Endothelial cell of umbilical vein (primary cell): ENCODE measurements around the gene ACSF3. TPM values are rescaled to one million over a fixed set of nuclear protein-coding genes. Genes with fewer than 3 reads are reported as not detected.

Experiments used
- BruUV-seq: library from RNA; stranded (reverse); fragments of 400-500 nt; replicated peaks from 2 replicates; lab custom pipeline; 2021; lab: Mats Ljungman, UMichigan
- CTCF ChIA-PET: fragments of 300-600, 350-600 bp; sonication (Branson Sonifier 250); formaldehyde crosslinking; loops from one replicate; lab custom pipeline; 2021; ENCODE audit warnings: antibody characterized with exemption, inconsistent platforms; lab: Charles Lee
- POLR2A ChIA-PET: fragments of 300-600, 350-600 bp; sonication (Branson Sonifier 250); formaldehyde crosslinking; loops from one replicate; lab custom pipeline; 2021; ENCODE audit warnings: antibody characterized with exemption, inconsistent platforms; lab: Charles Lee
- DNase-seq: peaks from one replicate; pipeline ENCODE4 v3.0.0-alpha.2; 2011; ENCODE audit warnings: low read depth, low spot score
- FAIRE-seq: peaks from 2 replicates; lab custom pipeline; 2011; peaks lifted over from hg19 to GRCh38; lab: Jason Lieb, UNC
- H2AFZ ChIP-seq: 2 replicates; pipeline ENCODE4 v1.6.0; 2012; ENCODE audit warnings: low read depth, low read length, control low read depth, inconsistent platforms
- H3K27ac ChIP-seq: 2 replicates; pipeline ENCODE4 v1.5.1; 2011; ENCODE audit warnings: low read depth, mild to moderate bottlenecking, control low read depth, low read length, moderate library complexity; ENCODE audit not compliant: insufficient read depth
- H3K27me3 ChIP-seq, 2 experiments: 2 replicates each; pipeline versions ENCODE4 v1.6.0 to v1.6.1; 2011; ENCODE audit warnings: low read length in 2 of 2, mixed read lengths in 1 of 2; ENCODE audit not compliant: control insufficient read depth in 2 of 2, insufficient read depth in 2 of 2
- H3K36me3 ChIP-seq, 2 experiments: 2 replicates in 1 of 2; 3 replicates in 1 of 2; pipeline ENCODE4 v1.5.1; 2011; ENCODE audit warnings: low read length in 2 of 2, mild to moderate bottlenecking in 1 of 2, moderate library complexity in 1 of 2; ENCODE audit not compliant: control insufficient read depth in 2 of 2, insufficient read depth in 2 of 2; ENCODE audit errors: extremely low read depth in 1 of 2
- H3K4me1 ChIP-seq: 3 replicates; pipeline ENCODE4 v1.5.1; 2011; ENCODE audit warnings: mild to moderate bottlenecking, low read length; ENCODE audit not compliant: control insufficient read depth, insufficient read depth; ENCODE audit errors: extremely low read depth
- H3K4me2 ChIP-seq: 2 replicates; pipeline ENCODE4 v1.6.1; 2011; ENCODE audit warnings: low read length, control low read depth, mixed read lengths; ENCODE audit not compliant: insufficient read depth
- H3K4me3 ChIP-seq, 3 experiments: fragments of 200-600 bp in 1 of 3; sonication (generic), shearing (Covaris generic) in 1 of 3; replicated peaks in 1 of 3; 2 replicates each; pipeline ENCODE4 v1.5.1; 2011 to 2016; ENCODE audit warnings: control low read depth in 3 of 3, low read length in 3 of 3, mild to moderate bottlenecking in 2 of 3, inconsistent platforms in 1 of 3, low read depth in 1 of 3, moderate library complexity in 1 of 3; ENCODE audit not compliant: insufficient read depth in 1 of 3
- H3K79me2 ChIP-seq: 2 replicates; pipeline ENCODE4 v1.6.0; 2012; ENCODE audit warnings: low read length, inconsistent platforms; ENCODE audit not compliant: control insufficient read depth, insufficient read depth
- H3K9ac ChIP-seq: replicated peaks from 2 replicates; pipeline ENCODE3; 2011; ENCODE audit warnings: low read length, control low read depth; ENCODE audit not compliant: insufficient read depth; ENCODE audit errors: extremely low read depth
- H3K9me1 ChIP-seq: replicated peaks from 3 replicates; pipeline ENCODE4 v1.6.0; 2011; ENCODE audit warnings: mild to moderate bottlenecking, low read length; ENCODE audit not compliant: control insufficient read depth, insufficient read depth; ENCODE audit errors: extremely low read depth
- H3K9me3 ChIP-seq: replicated peaks from 2 replicates; pipeline ENCODE4 v1.5.1; 2012; ENCODE audit warnings: low read length, inconsistent platforms; ENCODE audit not compliant: control insufficient read depth, insufficient read depth
- H4K20me1 ChIP-seq: replicated peaks from 2 replicates; pipeline ENCODE3; 2011; ENCODE audit warnings: mild to moderate bottlenecking, low read length; ENCODE audit not compliant: control insufficient read depth, insufficient read depth; ENCODE audit errors: extremely low read depth
- EZH2 ChIP-seq: IDR thresholded peaks from 2 replicates; pipeline ENCODE4 v1.6.1; 2012; ENCODE audit warnings: borderline replicate concordance, low read depth, mild to moderate bottlenecking, moderate library complexity, low read length, inconsistent platforms; ENCODE audit not compliant: severe bottlenecking
- FOS ChIP-seq: IDR thresholded peaks from 2 replicates; pipeline ENCODE4 v1.6.1; 2011; ENCODE audit warnings: mild to moderate bottlenecking, low read length, moderate library complexity, borderline replicate concordance; ENCODE audit not compliant: insufficient read depth
- GATA2 ChIP-seq: IDR thresholded peaks from 2 replicates; pipeline ENCODE4 v1.7.0; 2011; ENCODE audit warnings: low read depth, mild to moderate bottlenecking, moderate library complexity, mixed read lengths, low read length; ENCODE audit not compliant: insufficient read length, insufficient read depth
- JUN ChIP-seq: IDR thresholded peaks from 2 replicates; pipeline ENCODE4 v1.6.1; 2011; ENCODE audit warnings: borderline replicate concordance, low read depth; ENCODE audit not compliant: insufficient read length, insufficient read depth
- MAX ChIP-seq: IDR thresholded peaks from 2 replicates; pipeline ENCODE4 v1.6.1; 2011; ENCODE audit not compliant: insufficient read depth, insufficient read length
- MYC ChIP-seq: IDR thresholded peaks from one replicate; pipeline ENCODE4 v1.6.1; 2011; ENCODE audit warnings: mild to moderate bottlenecking, low read depth, low read length
- POLR2A ChIP-seq: IDR thresholded peaks from 2 replicates; pipeline ENCODE4 v1.6.1; 2012; ENCODE audit warnings: low read depth, mild to moderate bottlenecking, control low read depth, low read length
- POLR2AphosphoS5 ChIP-seq: IDR thresholded peaks from 2 replicates; pipeline ENCODE4 v1.6.1; 2012; ENCODE audit warnings: low read depth, mild to moderate bottlenecking, control low read depth, low read length, moderate library complexity; ENCODE audit not compliant: insufficient read depth
- dilution Hi-C: fragments of 300-500 bp; cut with MboI; formaldehyde crosslinking; loops from one replicate; pipeline ENCODE4 v1.15.0; 2019; ENCODE audit warnings: low sequenced_read_pairs; ENCODE audit not compliant: extremely low pct_ligation_motif_present
- intact Hi-C: fragments of 100-400 bp; cut with micrococcal nuclease; formaldehyde crosslinking; loops from one replicate; pipeline ENCODE4 v1.10.0; 2022
- polyA plus RNA-seq, 4 experiments: library from polyadenylated mRNA; depleted of rRNA in 3 of 4; stranded (reverse) in 3 of 4; unstranded in 1 of 4; fragments of >200 nt; gene quantifications; 2 replicates each; pipeline versions ENCODE4 v1.2.1 to v1.2.3, GENCODE V29; 2011 to 2012; ENCODE audit warnings: missing spikeins in 1 of 4
- total RNA-seq: library from RNA; stranded (reverse); gene quantifications from 2 replicates; pipeline ENCODE4 v1.2.3, GENCODE V29; 2021
- TF ChIP-seq, protein P1 (sequence below), 2 donors: IDR thresholded peaks; 1 replicate in 1 of 2; 2 replicates in 1 of 2; pipeline ENCODE4 v1.5.1; 2011; ENCODE audit warnings: low read length in 2 of 2, mild to moderate bottlenecking in 2 of 2, moderate library complexity in 2 of 2, control low read depth in 1 of 2, inconsistent platforms in 1 of 2, low read depth in 1 of 2; ENCODE audit not compliant: insufficient read depth in 1 of 2; ENCODE audit errors: extremely low read depth in 1 of 2

Gene ACSF3
- total and polyA plus RNA-seq, 2 donors (not counting 3 experiments of a cell fraction or from before 2014, with no cell fraction given): 18.6 to 33.2 TPM

GRCh38 chr16:89159066-89159849 is 65.6 kb downstream of the ACSF3 start:
- TF ChIP-seq, protein P1, sequence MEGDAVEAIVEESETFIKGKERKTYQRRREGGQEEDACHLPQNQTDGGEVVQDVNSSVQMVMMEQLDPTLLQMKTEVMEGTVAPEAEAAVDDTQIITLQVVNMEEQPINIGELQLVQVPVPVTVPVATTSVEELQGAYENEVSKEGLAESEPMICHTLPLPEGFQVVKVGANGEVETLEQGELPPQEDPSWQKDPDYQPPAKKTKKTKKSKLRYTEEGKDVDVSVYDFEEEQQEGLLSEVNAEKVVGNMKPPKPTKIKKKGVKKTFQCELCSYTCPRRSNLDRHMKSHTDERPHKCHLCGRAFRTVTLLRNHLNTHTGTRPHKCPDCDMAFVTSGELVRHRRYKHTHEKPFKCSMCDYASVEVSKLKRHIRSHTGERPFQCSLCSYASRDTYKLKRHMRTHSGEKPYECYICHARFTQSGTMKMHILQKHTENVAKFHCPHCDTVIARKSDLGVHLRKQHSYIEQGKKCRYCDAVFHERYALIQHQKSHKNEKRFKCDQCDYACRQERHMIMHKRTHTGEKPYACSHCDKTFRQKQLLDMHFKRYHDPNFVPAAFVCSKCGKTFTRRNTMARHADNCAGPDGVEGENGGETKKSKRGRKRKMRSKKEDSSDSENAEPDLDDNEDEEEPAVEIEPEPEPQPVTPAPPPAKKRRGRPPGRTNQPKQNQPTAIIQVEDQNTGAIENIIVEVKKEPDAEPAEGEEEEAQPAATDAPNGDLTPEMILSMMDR (IDR thresholded peaks at IDR 0.05; ENCODE audit: extremely low read depth in 1 of 2, insufficient read depth in 1 of 2, low read depth in 1 of 2, low read length in 2 of 2): no peak
- TF ChIP-seq POLR2A: no peak
- TF ChIP-seq FOS: no peak
- no peak for TF ChIP-seq GATA2
- TF ChIP-seq MYC: no peak
- no peak for TF ChIP-seq MAX
- no peak for TF ChIP-seq POLR2AphosphoS5
- no peak for TF ChIP-seq EZH2
- TF ChIP-seq JUN: no peak
- ChIA-PET CTCF (no interaction called here), POLR2A (no interaction called here)
- Histone ChIP-seq H2AFZ (no peak overlapping the region), H3K9ac (no peak overlapping the region), H3K4me2 (no peak overlapping the region), H3K36me3 (no peaks in the 10 kb centered on the region), H3K4me3 (no peak overlapping the region), H3K27ac (no peak overlapping the region), H3K4me1 (no peaks in the 10 kb centered on the region), H3K79me2 (no peaks in the 10 kb centered on the region), H3K27me3 (no peaks in the 10 kb centered on the region), H3K9me3 (no peaks in the 10 kb centered on the region), H3K9me1 (no peaks in the 10 kb centered on the region), H4K20me1 (no peaks in the 10 kb centered on the region)
- intact Hi-C loops: no loop called here
- FAIRE-seq (no peak), DNase-seq (no peak)
- no TSS peak for BruUV-seq
- dilution Hi-C loops: no loop called here
